Mesothelial cell of epicardium (in vitro differentiated cells): ENCODE measurements around the gene MATCAP1. TPM values are rescaled to one million over a fixed set of nuclear protein-coding genes. Genes with fewer than 3 reads are reported as not detected.

Source experiments
- DNase-seq, 2 experiments: peaks; one replicate each; pipeline ENCODE4 v3.0.0; 2021; ENCODE audit warnings: low spot score in 2 of 2; ENCODE audit not compliant: unreplicated experiment in 2 of 2
- H3K27ac Mint-ChIP-seq: 2 replicates; pipeline ENCODE4 v1.8.0; 2021; ENCODE audit warnings: mixed read lengths
- H3K27me3 Mint-ChIP-seq: 2 replicates; pipeline ENCODE4 v1.8.0; 2021; ENCODE audit warnings: low read depth, mixed read lengths
- H3K36me3 Mint-ChIP-seq: 2 replicates; pipeline ENCODE4 v1.8.0; 2021; ENCODE audit warnings: mixed read lengths
- H3K4me1 Mint-ChIP-seq: 2 replicates; pipeline ENCODE4 v1.8.0; 2021; ENCODE audit warnings: mixed read lengths
- H3K4me3 Mint-ChIP-seq: 2 replicates; pipeline ENCODE4 v1.8.0; 2021; ENCODE audit warnings: mild to moderate bottlenecking, moderate library complexity, mixed read lengths
- H3K9me3 Mint-ChIP-seq: 2 replicates; pipeline ENCODE4 v1.8.0; 2021; ENCODE audit warnings: mixed read lengths
- CTCF ChIP-seq: fragments of 200-600 bp; sonication (generic); IDR thresholded peaks from one replicate; pipeline ENCODE4 v1.5.0; 2021; ENCODE audit warnings: antibody characterized with exemption; ENCODE audit not compliant: unreplicated experiment
- microRNA-seq: library from miRNA; unstranded; fragments of <30 nt; microRNA quantifications from one replicate; pipeline ENCODE4 v1.2.0, GENCODE V29; 2021; ENCODE audit warnings: inconsistent platforms, mixed read lengths
- total RNA-seq: library from RNA; stranded (reverse); gene quantifications from 3 replicates; pipeline ENCODE4 v1.2.1, GENCODE V29; 2021

The MATCAP1 gene
- total RNA-seq, 1 donor from 2014 or later: 131 TPM

- H3K4me3 Mint-ChIP-seq: no peak overlapping the region
- H3K36me3 Mint-ChIP-seq: peaks cover 29% of the 10 kb centered on the region
- H3K9me3 Mint-ChIP-seq: no peaks in the 10 kb centered on the region
- no peak for DNase-seq
- no peak overlapping the region for H3K27ac Mint-ChIP-seq
- H3K27me3 Mint-ChIP-seq: no peaks in the 10 kb centered on the region
- H3K4me1 Mint-ChIP-seq: no peaks in the 10 kb centered on the region
- no peak for TF ChIP-seq CTCF
These were observed 55.3 kb downstream of the MATCAP1 start for GRCh38 chr16:67128417-67128816.

Small RNA genes lying within 50 kb of the gene (microRNA-seq; reads per million reads assigned to microRNA genes)
- gene MIR328: 326 reads per million, percentile 70 among the genes with 10 or more reads in this experiment

Other genes with a start within 250 kb of the MATCAP1 start
- gene CIAO2B, start 249.6 kb downstream of the MATCAP1 start, total RNA-seq: 52.1 to 56.1 TPM (median 54.5 TPM) in 3 replicates
- gene CES2, start 248.4 kb downstream of the MATCAP1 start, total RNA-seq: 52.0 to 53.4 TPM (median 52.5 TPM) in 3 replicates
- gene CES3, start 222.7 kb downstream of the MATCAP1 start, total RNA-seq: 4.8 to 5.4 TPM (median 5.1 TPM) in 3 replicates
- 15.9 to 19.6 TPM (median 18.5 TPM) in 3 replicates for gene CES4A, start 195.4 kb downstream of the MATCAP1 start, total RNA-seq
- 69.3 to 82.6 TPM (median 74.6 TPM) in 3 replicates for gene CBFB, start 154.8 kb downstream of the MATCAP1 start, total RNA-seq
- 20.9 to 22.4 TPM (median 21.5 TPM) in 3 replicates for gene PHAF1, start 74.0 kb downstream of the MATCAP1 start, total RNA-seq
- 20.1 to 21.4 TPM (median 20.6 TPM) in 3 replicates for gene B3GNT9, start 33.0 kb downstream of the MATCAP1 start, total RNA-seq
- 7.2 to 7.8 TPM (median 7.8 TPM) in 3 replicates for gene TRADD, start 24.1 kb downstream of the MATCAP1 start, total RNA-seq
- gene FBXL8, start 24.0 kb downstream of the MATCAP1 start, total RNA-seq: 8.1 to 8.9 TPM (median 8.2 TPM) in 3 replicates
- gene HSF4, start 19.2 kb downstream of the MATCAP1 start, total RNA-seq: 10.7 to 14.2 TPM (median 13.1 TPM) in 3 replicates
- 14.0 to 15.5 TPM (median 14.2 TPM) in 3 replicates for gene NOL3, start 13.4 kb downstream of the MATCAP1 start, total RNA-seq
- gene EXOC3L1, start 6.2 kb upstream of the MATCAP1 start, total RNA-seq: 0.23 to 0.40 TPM in 2 of 3 replicates, not detected in the other
- 78.3 to 80.2 TPM (median 79.5 TPM) in 3 replicates for gene E2F4, start 8.2 kb upstream of the MATCAP1 start, total RNA-seq
- 9.3 to 10.0 TPM (median 9.7 TPM) in 3 replicates for gene ELMO3, start 15.2 kb upstream of the MATCAP1 start, total RNA-seq
- gene TMEM208, start 43.2 kb upstream of the MATCAP1 start, total RNA-seq: 35.8 to 38.4 TPM (median 36.3 TPM) in 3 replicates
- gene FHOD1, start 63.5 kb upstream of the MATCAP1 start, total RNA-seq: 28.2 to 28.7 TPM (median 28.3 TPM) in 3 replicates
- gene SLC9A5, start 65.0 kb upstream of the MATCAP1 start, total RNA-seq: 2.9 to 3.5 TPM (median 3.3 TPM) in 3 replicates
- 13.4 to 15.5 TPM (median 15.4 TPM) in 3 replicates for gene PLEKHG4, start 95.6 kb upstream of the MATCAP1 start, total RNA-seq
- 0.52 to 1.1 TPM (median 0.84 TPM) in 3 replicates for gene KCTD19, start 142.8 kb upstream of the MATCAP1 start, total RNA-seq
- 0.20 to 0.55 TPM (median 0.36 TPM) in 3 replicates for gene LRRC36, start 142.9 kb upstream of the MATCAP1 start, total RNA-seq
- gene TPPP3, start 209.5 kb upstream of the MATCAP1 start, total RNA-seq: 5.5 to 6.2 TPM (median 5.7 TPM) in 3 replicates
- 14.5 to 16.7 TPM (median 15.4 TPM) in 3 replicates for gene ZDHHC1, start 232.5 kb upstream of the MATCAP1 start, total RNA-seq
- gene HSD11B2, start 247.2 kb upstream of the MATCAP1 start, total RNA-seq: 3.0 to 4.1 TPM (median 3.7 TPM) in 3 replicates